ENCODE results near the gene TBC1D1. TPM values are rescaled to one million over a fixed set of nuclear protein-coding genes. Genes with fewer than 3 reads are reported as not detected.

TBC1D1 gene
- polyA plus RNA-seq, 1 donor from 2014 or later, result 23.2 TPM

DNA sequence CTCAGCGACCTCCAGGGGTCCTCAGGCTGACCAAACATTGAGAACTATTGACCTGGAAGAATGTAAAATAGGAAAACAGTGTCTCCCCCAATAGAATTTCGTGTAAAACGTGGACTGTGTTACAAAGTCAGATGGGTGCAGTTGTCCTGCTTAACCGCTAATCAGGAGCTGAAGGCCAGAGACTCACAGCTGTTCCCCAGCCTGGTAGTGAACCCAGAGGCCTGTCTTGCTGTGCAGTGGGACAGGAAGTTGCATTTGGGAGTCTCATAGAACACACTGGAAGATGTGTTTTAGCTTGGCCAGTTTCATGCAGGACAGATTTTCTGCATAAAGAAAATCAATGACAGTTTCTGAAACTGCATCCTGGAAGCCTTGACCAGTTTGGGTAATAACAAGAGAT, 220.8 kb downstream of the TBC1D1 start:
- Histone ChIP-seq H2AFZ (ENCODE audit: low read depth, low read length) (no peak overlapping the region), H3K79me2 (replicated peaks; ENCODE audit: insufficient read depth, low read length) (no peaks in the 10 kb centered on the region), H3K27ac (ENCODE audit: low read length) (no peak overlapping the region), H3K9ac (ENCODE audit: low read length) (no peak overlapping the region), H4K20me1 (ENCODE audit: insufficient read depth) (no peaks in the 10 kb centered on the region), H3K27me3 (ENCODE audit: insufficient read depth, low read depth, low read length) (no peaks in the 10 kb centered on the region), H3K9me2 (ENCODE audit: insufficient read depth, low read length) (no peaks in the 10 kb centered on the region), H3K4me3 (ENCODE audit: low read length) (no peak overlapping the region), H3K4me2 (ENCODE audit: low read length) (no peak overlapping the region), H3F3A (ENCODE audit: insufficient read depth, low read length, poor library complexity, severe bottlenecking) (no peaks in the 10 kb centered on the region), H3K9me3 (ENCODE audit: low read length) (no peaks in the 10 kb centered on the region), H3K36me3 (ENCODE audit: insufficient read depth, low read length) (no peaks in the 10 kb centered on the region)
- TF ChIP-seq POLR2AphosphoS5 (IDR thresholded peaks at IDR 0.05) (no peak), REST (IDR thresholded peaks at IDR 0.05; ENCODE audit: borderline replicate concordance) (no peak), RAD21 (conservative IDR thresholded peaks at IDR 0.05) (no peak)

- H3K27me3 ChIP-seq (ENCODE audit: insufficient read depth, low read depth, low read length), result no peaks in the 10 kb centered on the region
- no peaks in the 10 kb centered on the region for H4K20me1 ChIP-seq (ENCODE audit: insufficient read depth)
- no peak overlapping the region for H3K9ac ChIP-seq (ENCODE audit: low read length)
- H3K4me3 ChIP-seq (ENCODE audit: low read length), result no peak overlapping the region
- H2AFZ ChIP-seq (ENCODE audit: low read depth, low read length), result no peak overlapping the region
- no peaks in the 10 kb centered on the region for H3K9me3 ChIP-seq (ENCODE audit: low read length)
- TF ChIP-seq EP300 (conservative IDR thresholded peaks at IDR 0.05; ENCODE audit: poor library complexity, severe bottlenecking) (no peak), CTCF (IDR thresholded peaks at IDR 0.05; ENCODE audit: poor library complexity, severe bottlenecking) (no peak), SMC3 (conservative IDR thresholded peaks at IDR 0.05; ENCODE audit: poor library complexity) (no peak), MXI1 (conservative IDR thresholded peaks at IDR 0.05; ENCODE audit: poor library complexity, severe bottlenecking) (no peak), TAF1 (IDR thresholded peaks at IDR 0.05; ENCODE audit: low read depth) (no peak), REST (IDR thresholded peaks at IDR 0.05; ENCODE audit: borderline replicate concordance) (no peak), RAD21 (conservative IDR thresholded peaks at IDR 0.05) (no peak), POLR2AphosphoS5 (IDR thresholded peaks at IDR 0.05) (no peak), EZH2 (IDR thresholded peaks at IDR 0.05; ENCODE audit: borderline replicate concordance, insufficient read depth, low read length, poor library complexity, severe bottlenecking) (no peak)
- H3K36me3 ChIP-seq (ENCODE audit: insufficient read depth, low read length), result no peaks in the 10 kb centered on the region
- H3K9me2 ChIP-seq (ENCODE audit: insufficient read depth, low read length), result no peaks in the 10 kb centered on the region
- H3K79me2 ChIP-seq (replicated peaks; ENCODE audit: insufficient read depth, low read length), result no peaks in the 10 kb centered on the region
- no peaks in the 10 kb centered on the region for H3F3A ChIP-seq (ENCODE audit: insufficient read depth, low read length, poor library complexity, severe bottlenecking)
- no peak overlapping the region for H3K27ac ChIP-seq (ENCODE audit: low read length)
- no peak overlapping the region for H3K4me2 ChIP-seq (ENCODE audit: low read length)
Observed at GRCh38 chr4:38113132-38113531, 222.2 kb downstream of the TBC1D1 start.

Data from neural cell (in vitro differentiated cells).